DMS 273 treated with DMSO at 0.1 percent for 48 hours (cell line): ENCODE measurements around the gene GJE1.
"Not testable (repeated sequence)": the region's sequence is repeated elsewhere in the genome, so short reads cannot be mapped to it uniquely, and the experiment has no call there.

Experiments used
- DNase-seq: peaks from one replicate; lab custom pipeline; 2025; lab: John Stamatoyannopoulos, UW

GJE1 gene, protein sequence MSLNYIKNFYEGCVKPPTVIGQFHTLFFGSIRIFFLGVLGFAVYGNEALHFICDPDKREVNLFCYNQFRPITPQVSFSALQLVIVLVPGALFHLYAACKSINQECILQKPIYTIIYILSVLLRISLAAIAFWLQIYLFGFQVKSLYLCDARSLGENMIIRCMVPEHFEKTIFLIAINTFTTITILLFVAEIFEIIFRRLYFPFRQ

DNA sequence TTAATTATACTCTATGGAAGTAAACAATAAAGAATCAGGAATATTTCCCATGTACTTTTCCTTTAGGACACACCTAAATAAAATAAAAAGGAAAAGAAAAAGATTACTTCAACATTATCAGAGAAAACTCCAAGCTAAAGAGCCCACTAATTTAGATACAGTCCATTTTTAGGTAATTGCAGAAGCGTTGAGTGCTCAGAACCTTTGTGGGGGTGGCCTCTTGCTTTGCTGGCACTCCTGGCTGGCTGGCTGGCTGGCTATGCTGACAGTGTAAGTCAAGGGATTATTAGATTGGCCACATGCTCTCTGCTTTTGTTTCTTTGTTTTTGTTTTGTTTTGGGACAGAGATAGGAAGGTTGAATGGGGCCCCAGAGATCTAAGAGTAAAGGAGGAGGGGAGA lies at the start of gene GJE1:
Gene GJE1 (plus strand): TSS at position 301 of the 400 bp plus-strand sequence. CDS start 234 bp downstream, outside the sequence.
- no peak for DNase-seq

DNA sequence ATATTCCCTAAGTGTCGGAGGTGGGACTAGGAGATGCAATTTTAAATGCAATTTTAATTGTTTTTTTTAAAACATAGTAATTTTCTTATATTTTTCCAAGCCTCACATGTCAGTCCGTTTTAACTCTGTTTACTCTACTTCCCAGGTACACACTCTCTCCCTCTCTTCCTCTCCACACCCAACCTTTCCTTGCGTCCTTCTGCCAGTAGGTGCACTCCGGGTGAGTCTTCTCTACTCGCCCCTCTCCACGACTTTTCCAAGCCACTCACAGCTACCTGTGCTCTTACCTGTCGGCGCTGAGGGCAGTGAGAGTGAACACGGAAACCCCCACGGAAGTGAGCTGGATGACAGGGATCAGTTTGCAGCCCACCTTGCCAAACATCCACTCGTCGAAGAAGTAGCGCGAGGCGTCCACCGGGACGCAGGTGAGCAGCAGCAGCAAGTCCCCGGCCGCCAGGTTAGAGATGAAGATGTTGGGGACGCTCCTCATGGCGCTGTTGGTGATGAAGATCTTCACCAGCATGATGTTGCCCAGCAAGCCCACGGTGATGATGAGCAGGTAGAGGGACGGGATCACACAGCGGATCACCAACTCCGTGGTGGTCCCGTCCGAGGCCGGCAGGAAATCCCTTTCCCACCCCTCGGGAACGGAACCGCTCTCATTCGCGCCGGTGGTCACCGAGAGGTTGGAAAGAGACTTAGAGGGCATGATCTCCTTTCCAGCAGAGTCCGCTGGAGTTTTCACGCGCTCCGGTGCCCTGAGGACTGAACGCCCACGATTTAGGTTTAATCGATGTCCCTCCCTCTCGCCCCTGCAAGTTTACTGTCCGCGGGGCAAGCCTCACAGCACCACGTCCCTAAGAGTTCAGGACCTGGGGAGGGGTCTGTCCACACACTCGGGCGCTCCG lies 44.5 kb upstream of the GJE1 start:
- DNase-seq, result no peak

DNA sequence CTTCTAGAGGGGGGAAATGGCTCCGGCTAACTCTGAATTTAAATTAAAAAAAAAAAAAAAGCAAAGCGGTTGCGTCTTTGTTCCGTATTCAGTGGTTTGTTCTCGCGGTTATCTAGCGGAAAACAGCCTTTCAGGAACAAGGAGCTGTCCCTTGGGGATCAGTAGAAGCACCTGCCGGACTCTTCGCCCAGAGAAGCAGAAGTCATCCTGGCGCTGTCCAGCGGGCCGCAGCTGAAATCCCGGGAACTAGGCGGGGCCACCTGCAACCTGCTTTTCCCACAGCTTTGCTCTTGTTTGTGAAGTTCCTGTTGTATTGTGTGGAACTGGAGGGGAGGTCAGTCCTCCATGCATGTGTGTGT lies 43.9 kb upstream of the GJE1 start:
- DNase-seq, result no peak

DNA sequence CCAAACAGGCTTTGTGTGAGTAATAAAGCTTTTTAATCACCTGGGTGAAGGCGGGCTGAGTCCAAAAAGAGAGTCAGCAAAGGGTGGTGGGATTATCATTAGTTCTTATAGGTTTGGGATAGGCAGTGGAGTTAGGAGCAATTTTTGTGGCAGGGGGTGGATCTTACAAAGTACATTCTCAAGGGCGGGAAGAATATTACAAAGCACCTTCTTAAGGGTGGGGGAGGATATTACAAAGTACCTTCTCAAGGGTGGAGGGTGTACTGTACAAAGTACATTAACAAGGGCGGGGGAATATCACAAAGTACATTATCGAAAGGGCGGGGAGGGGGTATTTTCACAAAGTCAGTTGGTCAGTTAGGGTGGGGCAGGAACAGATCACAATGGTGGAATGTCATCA lies 27.9 kb upstream of the GJE1 start:
- DNase-seq, result not testable (repeated sequence)

DNA sequence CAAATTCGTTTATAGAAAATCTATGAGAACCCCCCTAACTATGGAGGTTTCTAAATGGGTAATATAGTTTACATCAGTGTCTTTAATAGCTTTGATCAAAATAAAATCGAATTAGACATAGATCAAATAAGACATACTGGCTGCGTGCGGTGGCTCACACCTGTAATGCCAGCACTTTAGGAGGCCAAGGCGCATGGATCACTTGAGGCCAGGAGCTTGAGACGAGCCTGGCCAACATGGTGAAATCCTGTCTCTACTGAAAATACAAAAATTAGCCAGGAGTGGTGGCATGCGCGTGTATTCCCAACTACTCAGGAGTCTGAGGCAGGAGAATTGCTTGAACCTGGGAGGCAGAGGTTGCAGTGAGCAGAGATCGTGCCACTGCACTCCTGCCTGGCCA lies 21.9 kb upstream of the GJE1 start:
- DNase-seq, result not testable (repeated sequence)

DNA sequence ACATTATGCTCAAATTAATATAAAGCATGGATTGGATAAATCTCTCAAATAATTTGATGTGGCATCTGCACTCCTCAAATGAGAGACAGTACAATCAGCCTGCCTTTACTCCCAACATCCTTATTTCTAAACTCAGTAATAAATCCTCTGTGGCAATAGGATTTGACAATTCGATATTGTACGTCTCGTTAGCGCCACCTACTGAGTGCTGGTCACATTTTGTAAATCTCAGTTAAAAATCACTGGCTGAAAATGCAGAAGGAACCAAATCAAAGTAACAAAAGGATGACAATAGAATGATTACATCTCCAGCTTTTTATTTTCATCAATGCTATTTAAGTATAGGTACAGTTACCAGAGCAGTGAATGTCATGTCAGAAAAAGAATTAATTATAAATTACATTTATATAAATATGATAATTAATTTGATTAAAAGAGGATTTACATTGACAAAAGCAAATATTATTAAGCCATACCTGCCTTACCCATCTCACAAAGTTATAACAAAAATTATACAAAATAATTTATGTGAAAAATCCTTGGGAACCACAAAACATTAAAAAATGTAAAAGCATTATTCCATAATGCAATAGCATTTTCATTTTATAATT lies 20.2 kb upstream of the GJE1 start:
- DNase-seq, result peak; percentile 4

DNA sequence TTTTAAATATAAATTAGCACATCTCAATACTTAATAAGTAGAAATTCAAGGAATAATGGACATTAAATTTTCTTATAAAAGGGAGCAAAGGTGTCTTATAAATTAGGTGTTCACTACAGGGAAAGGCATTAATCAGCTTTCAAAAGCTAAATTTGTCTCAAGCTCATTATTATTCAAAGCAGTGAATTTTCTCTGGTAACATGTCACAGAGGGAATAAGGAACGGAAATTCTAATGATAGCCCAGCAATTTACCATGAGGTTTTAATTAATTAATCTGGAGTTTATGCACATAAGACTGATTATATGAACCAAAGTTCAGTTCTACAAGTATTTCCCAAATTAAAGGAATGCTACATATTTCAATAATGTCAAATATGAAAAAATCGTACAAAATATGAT lies 15.4 kb upstream of the GJE1 start:
- no peak for DNase-seq

DNA sequence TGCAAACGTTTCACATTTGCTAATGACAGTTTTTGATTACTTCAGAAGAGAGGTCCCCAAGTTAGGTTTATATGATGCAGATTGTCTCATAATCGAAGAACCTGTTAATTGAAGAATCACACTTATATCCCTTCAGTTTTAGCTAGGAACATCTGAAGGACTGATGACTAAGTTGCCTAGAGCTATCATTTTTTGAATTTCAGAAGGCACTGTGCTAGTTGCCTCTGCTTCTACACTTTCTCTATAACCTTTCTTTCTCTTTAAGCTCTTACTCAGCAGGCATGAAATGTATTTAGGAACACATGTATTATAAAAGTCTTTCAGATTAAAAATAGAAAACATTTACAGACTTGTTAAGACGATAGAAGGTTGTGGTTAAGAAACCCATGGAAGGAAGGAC lies 14.4 kb upstream of the GJE1 start:
- no peak for DNase-seq

DNA sequence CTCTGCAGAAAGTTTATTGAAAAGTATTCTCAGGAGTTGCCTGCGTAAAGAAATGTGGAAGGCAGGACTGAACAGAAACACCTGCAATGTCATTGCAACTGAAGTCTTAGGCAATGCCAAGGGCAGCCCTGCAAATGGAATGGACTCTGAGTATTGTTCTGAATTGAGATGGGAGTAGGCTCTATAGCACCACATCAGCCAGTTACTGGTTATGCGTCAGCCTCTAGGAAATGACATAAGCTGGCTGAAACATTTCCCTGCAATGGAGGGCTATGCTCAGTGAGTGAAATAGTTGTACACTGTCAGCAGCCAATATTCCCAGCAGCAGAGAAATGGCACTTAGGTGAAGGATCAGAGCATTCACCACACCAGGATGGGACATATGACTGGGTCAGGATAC lies 13.8 kb upstream of the GJE1 start:
- no peak for DNase-seq

DNA sequence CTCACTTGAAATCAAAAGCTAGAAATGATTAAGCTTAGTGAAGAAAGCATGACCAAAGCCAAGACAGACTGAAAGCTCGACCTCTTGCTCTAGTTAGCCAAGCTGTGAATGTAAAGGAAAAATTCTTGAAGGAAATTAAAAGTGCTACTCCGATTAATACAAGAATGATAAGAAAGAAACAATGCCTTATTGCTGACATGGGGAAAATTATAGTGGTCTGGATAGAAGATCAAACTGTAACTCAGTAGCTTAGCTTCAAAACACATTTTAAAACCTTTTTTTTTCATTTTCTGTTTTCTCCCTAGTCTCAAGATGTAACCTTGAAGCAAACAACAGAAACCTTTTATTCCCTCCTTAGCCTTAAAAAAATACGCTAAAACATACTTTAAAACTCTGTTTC lies 11.4 kb upstream of the GJE1 start:
- no peak for DNase-seq

DNA sequence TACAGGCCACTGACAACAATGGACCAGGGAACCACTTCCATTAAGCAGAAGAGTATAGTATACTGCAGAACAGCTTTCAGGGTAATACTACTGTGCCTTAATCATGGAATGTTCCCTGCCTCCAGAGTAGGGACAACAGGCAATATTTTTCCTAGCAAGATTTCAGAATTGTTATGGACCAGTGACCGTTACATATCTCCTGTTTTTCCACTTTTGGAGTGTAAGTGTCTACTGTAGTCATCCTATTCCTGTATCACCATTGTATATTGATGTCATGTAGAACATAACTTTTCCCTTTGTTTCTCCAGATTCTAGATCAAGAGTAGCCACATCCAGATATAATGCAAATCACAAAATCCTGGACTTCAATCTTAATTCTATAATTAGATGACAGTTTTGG lies 1.9 kb upstream of the GJE1 start:
- no peak for DNase-seq

DNA sequence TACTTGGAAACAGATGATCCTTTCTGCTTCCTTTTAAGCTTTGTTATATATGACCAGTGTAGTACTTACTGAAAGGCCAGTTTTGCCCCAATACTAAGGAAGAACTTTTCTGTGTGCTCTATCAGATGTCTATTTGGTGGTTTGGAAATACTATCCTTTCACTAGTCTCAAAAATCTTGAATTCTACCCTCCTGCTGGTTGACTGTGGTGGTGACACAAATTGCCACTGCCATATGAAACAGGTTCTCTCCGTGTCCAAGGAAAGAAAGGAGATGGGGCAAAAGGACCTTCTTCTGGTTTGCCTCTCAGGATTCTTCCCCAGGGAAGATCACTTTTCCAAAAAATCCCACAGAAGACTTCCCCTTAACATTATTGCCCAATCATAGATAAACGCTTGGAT lies 6.2 kb downstream of the GJE1 start:
- no peak for DNase-seq

DNA sequence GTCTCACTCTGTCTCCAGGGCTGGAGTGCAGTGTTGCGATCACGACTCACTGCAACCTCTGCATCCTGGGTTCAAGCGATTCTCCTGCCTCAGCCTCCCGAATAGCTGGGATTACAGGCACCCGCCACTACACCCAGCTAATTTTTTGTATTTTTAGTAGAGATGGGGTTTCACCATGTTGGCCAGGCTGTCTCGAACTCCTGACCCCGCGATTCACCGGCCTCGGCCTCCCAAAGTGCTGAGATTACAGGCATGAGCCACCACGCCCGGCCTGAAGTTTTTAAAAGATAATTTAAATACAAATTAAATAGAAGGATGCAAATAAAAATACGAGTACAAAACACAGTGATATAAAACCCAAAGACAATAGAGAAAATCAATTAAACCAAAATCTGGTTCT lies 8.8 kb downstream of the GJE1 start:
- DNase-seq, result not testable (repeated sequence)

DNA sequence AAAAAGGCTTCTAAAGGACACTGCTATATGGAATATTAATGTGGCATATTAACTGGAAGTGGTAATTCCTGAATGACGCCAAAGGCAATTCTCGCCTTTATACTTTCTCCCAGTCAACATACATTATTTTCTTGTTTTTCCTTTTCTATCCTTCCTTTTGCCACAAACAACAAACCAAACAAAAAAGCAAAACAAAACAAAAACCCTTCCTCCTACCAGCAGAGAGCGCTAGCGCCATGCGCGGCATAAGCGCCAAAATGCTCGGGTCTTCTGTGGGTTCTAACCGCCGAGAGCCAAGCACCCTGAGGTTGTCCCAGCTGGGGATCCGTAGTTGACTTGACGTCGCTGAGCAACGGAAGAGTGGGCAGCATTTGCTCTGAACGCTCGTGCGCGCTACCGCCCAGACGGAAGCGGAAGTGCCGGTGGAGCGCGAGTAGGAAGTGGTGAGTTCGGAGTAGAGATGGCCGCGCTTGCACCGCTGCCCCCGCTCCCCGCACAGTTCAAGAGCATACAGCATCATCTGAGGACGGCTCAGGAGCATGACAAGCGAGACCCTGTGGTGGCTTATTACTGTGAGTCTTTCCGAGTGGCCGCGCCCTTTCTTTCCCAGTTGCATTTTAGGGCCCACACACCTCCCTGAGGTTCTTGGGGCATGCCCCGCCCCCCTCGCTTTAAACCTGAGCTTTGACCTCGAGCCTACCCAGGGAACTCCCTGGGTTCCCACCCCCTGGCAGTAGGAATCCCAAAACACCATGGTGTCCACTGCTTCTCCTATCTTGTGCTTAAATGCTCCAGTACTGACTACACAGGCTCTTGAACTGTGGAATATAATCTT lies 14.3 kb downstream of the GJE1 start, which contains the start of the genes NMBR and VTA1:
Gene NMBR (minus strand): TSS at position 295 of the 835 bp plus-strand sequence. CDS start 58,464 bp downstream, outside the sequence.
Gene VTA1 (plus strand): TSS at position 436 of the 835 bp plus-strand sequence. CDS start 25 bp downstream, at position 461.
- DNase-seq, result peak; percentile 96

DNA sequence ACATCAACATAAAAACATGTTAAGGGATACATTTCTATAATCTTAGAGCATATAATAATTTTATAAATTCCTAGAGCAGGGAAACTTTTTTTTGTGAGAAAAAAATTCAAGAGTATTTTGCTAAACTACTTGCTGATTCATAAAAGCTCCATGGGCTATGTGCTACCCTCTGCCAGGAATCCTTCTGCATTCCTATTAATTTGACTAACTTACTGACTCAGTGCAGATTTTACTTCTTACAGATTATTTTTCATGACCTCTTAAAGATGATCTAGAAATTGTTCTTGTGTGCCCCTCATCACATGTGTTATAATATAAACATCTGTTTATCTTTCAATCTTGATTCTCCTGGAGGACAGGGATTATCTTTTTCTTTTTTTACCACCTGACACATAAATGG lies 20.0 kb downstream of the GJE1 start:
- no peak for DNase-seq

DNA sequence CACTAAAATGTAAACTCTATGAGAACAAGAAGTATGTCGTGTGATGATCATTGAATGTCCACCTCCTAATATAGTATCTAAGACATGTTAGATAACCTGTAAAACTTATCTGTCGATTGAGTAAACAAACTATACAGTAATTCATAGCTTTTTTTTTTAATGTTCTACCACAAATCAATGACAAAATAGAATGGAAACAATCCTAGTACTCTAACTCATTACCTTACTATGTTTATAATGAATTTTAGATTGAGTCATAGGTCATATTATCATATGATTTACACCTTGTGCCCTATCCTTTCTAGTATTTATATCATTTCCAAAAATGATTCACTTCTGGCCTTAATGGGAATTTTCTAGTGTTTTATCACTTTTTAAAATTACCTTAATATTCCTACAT lies 20.5 kb downstream of the GJE1 start:
- DNase-seq, result no peak

DNA sequence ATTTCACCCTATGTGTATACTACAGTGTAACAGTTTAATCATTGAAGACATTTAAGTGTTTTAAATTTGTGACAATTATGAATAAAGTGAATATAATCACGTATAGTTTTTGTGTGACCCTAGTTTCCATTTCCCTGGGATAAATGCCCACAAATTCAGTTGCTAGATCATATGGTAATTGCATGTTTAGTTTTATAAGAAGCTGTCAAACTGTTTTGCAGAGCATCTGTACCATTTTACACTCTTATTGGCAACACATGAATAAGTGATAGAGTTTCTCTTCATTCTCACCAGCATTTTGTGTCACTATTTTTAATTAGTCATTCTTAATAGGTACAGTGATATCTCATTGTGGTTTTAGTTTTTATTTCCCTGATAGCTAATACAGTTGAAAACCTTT lies 21.6 kb downstream of the GJE1 start:
- no peak for DNase-seq

DNA sequence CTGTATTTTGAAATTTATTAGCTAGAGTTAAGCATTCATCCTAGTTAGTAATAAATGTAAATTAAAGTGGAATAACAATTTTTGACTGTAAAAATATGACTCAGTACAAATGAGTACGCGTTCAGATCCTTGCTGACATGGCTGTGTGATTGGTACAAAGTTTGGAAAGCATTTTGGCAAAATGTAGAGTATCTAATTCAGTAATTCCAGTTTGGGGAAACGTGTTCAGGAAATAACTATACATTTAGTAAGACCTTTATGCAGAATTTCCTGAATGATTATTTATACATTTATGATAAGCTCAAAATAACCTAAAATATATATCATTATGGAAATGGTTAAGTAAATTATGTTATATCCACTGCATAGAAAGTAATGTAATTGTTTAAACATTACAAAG lies 22.4 kb downstream of the GJE1 start:
- DNase-seq, result no peak

DNA sequence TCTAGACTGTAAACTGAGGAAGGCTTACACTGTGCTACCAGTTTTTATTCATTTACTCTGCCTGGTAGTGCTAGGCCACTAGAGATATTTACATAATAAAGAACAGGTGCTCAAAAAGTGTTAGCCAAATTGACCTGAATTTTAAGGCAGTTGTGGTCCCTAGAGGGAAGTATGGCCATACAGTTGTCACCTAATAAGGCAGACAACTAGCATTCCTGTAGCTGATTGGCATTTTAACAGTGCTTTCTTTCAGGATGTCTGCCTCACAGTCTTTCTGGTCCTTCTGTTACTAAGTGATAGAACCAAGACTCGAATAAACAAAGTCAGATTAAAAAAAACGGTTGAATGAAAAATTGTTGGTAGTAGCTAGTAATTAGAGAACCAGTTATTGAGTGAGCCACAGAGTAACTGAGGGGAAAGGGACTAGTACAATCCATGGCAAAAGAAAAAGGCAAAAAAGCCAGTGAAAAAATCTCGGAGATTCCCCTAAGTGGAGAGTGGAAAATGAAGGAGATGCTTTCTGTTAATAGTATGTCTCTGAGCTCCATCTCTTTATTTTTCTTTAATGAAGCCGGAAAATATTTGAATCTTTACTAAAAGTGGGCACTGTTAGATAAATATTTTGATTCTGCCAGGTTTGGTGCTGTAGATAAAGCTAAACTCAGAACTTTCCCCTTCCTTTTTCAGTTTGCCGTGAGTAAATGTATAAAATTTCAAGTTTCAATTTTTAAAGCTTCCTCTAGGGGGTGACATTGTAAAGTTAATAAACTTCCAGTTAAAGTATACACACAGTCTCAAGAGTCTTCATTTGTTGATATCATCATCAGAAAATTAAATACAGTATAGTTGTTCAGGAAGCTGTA lies 23.4 kb downstream of the GJE1 start:
- no peak for DNase-seq

DNA sequence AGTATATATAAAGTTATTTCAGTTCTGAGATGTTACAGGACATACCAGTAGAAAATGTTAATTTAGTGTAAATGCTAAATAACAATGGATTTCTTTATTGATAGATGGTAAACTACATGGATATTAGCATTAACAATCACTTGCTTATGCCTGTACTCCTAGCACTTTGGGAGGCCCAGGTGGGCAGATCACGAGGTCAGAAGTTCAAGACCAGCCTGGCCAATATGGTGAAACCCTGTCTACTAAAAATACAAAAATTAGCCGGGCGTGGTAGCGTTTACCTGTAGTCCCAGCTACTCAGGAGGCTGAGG lies 24.0 kb downstream of the GJE1 start:
- not testable (repeated sequence) for DNase-seq

DNA sequence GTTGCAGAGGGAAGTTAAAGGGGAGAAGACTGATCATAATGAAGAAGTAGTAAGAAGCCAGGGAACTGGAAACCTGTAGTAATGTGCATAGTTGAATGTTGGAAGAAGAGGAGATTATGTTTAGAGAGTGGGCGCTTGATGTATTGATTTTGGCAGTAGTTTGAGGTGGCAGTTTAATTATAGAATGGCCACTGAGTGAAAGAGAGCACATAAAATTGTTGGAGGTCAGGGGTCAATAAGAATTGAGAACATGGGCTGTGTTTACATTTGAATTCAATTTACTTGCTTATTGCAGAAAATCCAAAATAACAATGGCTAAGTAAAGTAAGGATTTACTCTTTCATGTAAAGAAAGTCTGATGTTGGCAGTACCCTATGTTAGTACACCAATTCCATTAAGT lies 30.1 kb downstream of the GJE1 start:
- DNase-seq, result no peak
